OCI-LY7 (cell line): Measurements from ENCODE around the gene GNL2.

Experiments
- CTCF ChIP-seq: fragments of 200-600 bp; sonication (generic); conservative IDR thresholded peaks from 2 replicates; pipeline ENCODE4 v1.5.1; 2014; ENCODE audit warnings: mild to moderate bottlenecking, antibody characterized with exemption, low read length, moderate library complexity, mixed read lengths
- EZH2phosphoT487 ChIP-seq: fragments of 200-600 bp; sonication (generic); IDR thresholded peaks from 2 replicates; pipeline ENCODE4 v1.6.1; 2018; ENCODE audit warnings: low read depth, borderline replicate concordance, mild to moderate bottlenecking, mixed run types, antibody characterized with exemption, low read length, moderate library complexity, mixed read lengths

- no peak for TF ChIP-seq CTCF
- no peak for TF ChIP-seq EZH2phosphoT487
Measured at GRCh38 chr1:37601441-37601840, 5.7 kb upstream of the GNL2 start.
